OCI-LY1 (cell line): Measurements from ENCODE around the gene TMEM18.

Experiments used
- CTCF ChIP-seq: fragments of 200-600 bp; sonication (generic), shearing (Covaris generic); IDR thresholded peaks from 2 replicates; pipeline ENCODE4 v1.5.1; 2017; ENCODE audit warnings: mild to moderate bottlenecking, antibody characterized with exemption, low read length, moderate library complexity, mixed read lengths
- EZH2 ChIP-seq: fragments of 200-600 bp; sonication (generic), shearing (Covaris generic); IDR thresholded peaks from 2 replicates; pipeline ENCODE4 v1.8.0; 2017; ENCODE audit warnings: borderline replicate concordance, mixed run types, mild to moderate bottlenecking, antibody characterized with exemption, low read length, moderate library complexity, mixed read lengths

GRCh38 chr2:653645-654425, 23.4 kb downstream of the TMEM18 start:
- TF ChIP-seq CTCF (no peak), EZH2 (no peak)
